ENCODE data around the gene TFF3. TPM values are rescaled to one million over a fixed set of nuclear protein-coding genes. Genes with fewer than 3 reads are reported as not detected.
A peak's percentile ranks its signal among the peaks of the same experiment; 100 is the strongest.

Gene TFF3
- total RNA-seq, 1 donor from 2014 or later = 0.26 TPM

GRCh38 chr21:42280356-42281180 lies 34.6 kb downstream of the TFF3 start:
- Histone ChIP-seq H3K27me3 (ENCODE audit: control insufficient read depth, insufficient read depth, low read length) (no peaks in the 10 kb centered on the region), H3K4me3 (ENCODE audit: low read depth, low read length) (no peak overlapping the region), H3K36me3 (ENCODE audit: control insufficient read depth, insufficient read depth, low read length) (peaks cover 9% of the 10 kb centered on the region)
- DNase-seq (ENCODE audit: low read depth) (no peak), FAIRE-seq (no peak)
- TF ChIP-seq CTCF (IDR thresholded peaks at IDR 0.05; ENCODE audit: insufficient read depth, low read length, severe bottlenecking) = no peak

GRCh38 chr21:42279888-42280287 lies 35.3 kb downstream of the TFF3 start:
- FAIRE-seq = no peak
- Histone ChIP-seq H3K36me3 (ENCODE audit: control insufficient read depth, insufficient read depth, low read length) (peaks cover 8% of the 10 kb centered on the region), H3K4me3 (ENCODE audit: low read depth, low read length) (no peak overlapping the region), H3K27me3 (ENCODE audit: control insufficient read depth, insufficient read depth, low read length) (no peaks in the 10 kb centered on the region)
- TF ChIP-seq CTCF (IDR thresholded peaks at IDR 0.05; ENCODE audit: insufficient read depth, low read length, severe bottlenecking) = no peak
- no peak for DNase-seq (ENCODE audit: low read depth)

- H3K4me3 ChIP-seq (ENCODE audit: low read depth, low read length) = no peak overlapping the region
- H3K36me3 ChIP-seq (ENCODE audit: control insufficient read depth, insufficient read depth, low read length) = peaks cover 8% of the 10 kb centered on the region
- no peaks in the 10 kb centered on the region for H3K27me3 ChIP-seq (ENCODE audit: control insufficient read depth, insufficient read depth, low read length)
- no peak for DNase-seq (ENCODE audit: low read depth)
- no peak for FAIRE-seq
- TF ChIP-seq CTCF (IDR thresholded peaks at IDR 0.05; ENCODE audit: insufficient read depth, low read length, severe bottlenecking) = no peak
These were observed 35.8 kb downstream of the TFF3 start for GRCh38 chr21:42279341-42279871.

GRCh38 chr21:42278451-42279149 lies 36.6 kb downstream of the TFF3 start:
- Histone ChIP-seq H3K36me3 (ENCODE audit: control insufficient read depth, insufficient read depth, low read length) (peaks cover 10% of the 10 kb centered on the region), H3K27me3 (ENCODE audit: control insufficient read depth, insufficient read depth, low read length) (no peaks in the 10 kb centered on the region), H3K4me3 (ENCODE audit: low read depth, low read length) (no peak overlapping the region)
- no peak for TF ChIP-seq CTCF (IDR thresholded peaks at IDR 0.05; ENCODE audit: insufficient read depth, low read length, severe bottlenecking)
- DNase-seq (ENCODE audit: low read depth) (no peak), FAIRE-seq (peak; percentile 32)

DNA sequence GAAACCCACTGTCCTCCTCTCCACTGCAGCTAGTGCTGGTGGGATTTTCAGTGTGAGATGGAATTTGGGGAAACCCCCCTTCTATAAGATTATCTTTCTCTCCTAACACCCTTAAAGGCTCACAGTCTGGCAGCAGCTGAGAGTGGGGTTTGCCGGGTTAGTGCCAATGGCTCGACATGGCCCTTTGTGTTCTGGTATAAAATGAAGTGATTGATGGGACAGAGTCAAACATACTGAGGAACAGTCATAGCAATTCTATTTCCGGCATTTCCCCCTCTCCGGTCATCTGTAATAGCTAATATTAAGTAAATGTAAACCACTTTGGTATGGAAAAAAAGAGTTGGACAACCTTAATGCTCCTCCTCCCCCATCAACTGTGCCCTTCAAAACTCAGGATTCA lies 37.6 kb downstream of the TFF3 start:
- no peak for TF ChIP-seq CTCF (IDR thresholded peaks at IDR 0.05; ENCODE audit: insufficient read depth, low read length, severe bottlenecking)
- H3K36me3 ChIP-seq (ENCODE audit: control insufficient read depth, insufficient read depth, low read length) = peaks cover 14% of the 10 kb centered on the region
- DNase-seq (ENCODE audit: low read depth) = no peak
- no peaks in the 10 kb centered on the region for H3K27me3 ChIP-seq (ENCODE audit: control insufficient read depth, insufficient read depth, low read length)
- FAIRE-seq = no peak
- no peak overlapping the region for H3K4me3 ChIP-seq (ENCODE audit: low read depth, low read length)
